ENCODE results near the gene SBF2. TPM values are rescaled to one million over a fixed set of nuclear protein-coding genes. Genes with fewer than 3 reads are reported as not detected.
"Not testable (repeated sequence)": the region's sequence is repeated elsewhere in the genome, so short reads cannot be mapped to it uniquely, and the experiment has no call there.

SBF2 gene
- total and polyA plus RNA-seq, 3 donors from 2014 or later = 27.8 to 52.8 (median 48.7) TPM

- Histone ChIP-seq H3K4me1 (peaks cover 11% of the 10 kb centered on the region), H3K27me3 (no peaks in the 10 kb centered on the region), H3K36me3 (ENCODE audit: low read depth, missing control alignments) (no peaks in the 10 kb centered on the region), H3K4me3 (no peak overlapping the region), H3K27ac (no peak overlapping the region), H3K9me3 (no peaks in the 10 kb centered on the region)
- WGBS, 2 donors = 51 to 73% methylated on average over 1 of the region's 1 CpG
- intact Hi-C loops (cut with DNase I; ENCODE audit: low total_unique reads) = no loop called here
- TF ChIP-seq POLR2A (IDR thresholded peaks at IDR 0.05) (no peak), CTCF (IDR thresholded peaks at IDR 0.05) (no peak)
- no peak for DNase-seq
Measured at GRCh38 chr11:9747229-9747628, 546.8 kb downstream of the SBF2 start.

- 88 to 97% methylated on average over 7 of the region's 7 CpGs for WGBS, 2 donors
- no peak for TF ChIP-seq POLR2A (IDR thresholded peaks at IDR 0.05)
- no peak for TF ChIP-seq CTCF (IDR thresholded peaks at IDR 0.05)
- Histone ChIP-seq H3K9me3 (no peaks in the 10 kb centered on the region), H3K4me3 (no peak overlapping the region), H3K4me1 (peaks cover 11% of the 10 kb centered on the region), H3K27me3 (no peaks in the 10 kb centered on the region), H3K27ac (no peak overlapping the region), H3K36me3 (ENCODE audit: low read depth, missing control alignments) (no peaks in the 10 kb centered on the region)
- intact Hi-C loops (cut with DNase I; ENCODE audit: low total_unique reads) = no loop called here
- DNase-seq = no peak
Measured at GRCh38 chr11:9745411-9746211, 548.4 kb downstream of the SBF2 start.

- H3K36me3 ChIP-seq (ENCODE audit: low read depth, missing control alignments); H3K9me3 ChIP-seq; DNase-seq; intact Hi-C loops (cut with DNase I; ENCODE audit: low total_unique reads); H3K27me3 ChIP-seq; H3K4me3 ChIP-seq; H3K27ac ChIP-seq: not testable (repeated sequence)
- peaks cover 11% of the 10 kb centered on the region for H3K4me1 ChIP-seq
- 92 to 96% methylated on average over 3 of the region's 3 CpGs for WGBS, 2 donors
Measured at GRCh38 chr11:9743512-9743911, 550.5 kb downstream of the SBF2 start.

- Histone ChIP-seq H3K36me3 (ENCODE audit: low read depth, missing control alignments) (no peaks in the 10 kb centered on the region), H3K27me3 (no peaks in the 10 kb centered on the region), H3K27ac (no peak overlapping the region), H3K4me3 (no peak overlapping the region), H3K9me3 (no peaks in the 10 kb centered on the region), H3K4me1 (no peaks in the 10 kb centered on the region)
- WGBS, 2 donors = 91 to 92% methylated on average over 6 of the region's 6 CpGs
- intact Hi-C loops (cut with DNase I; ENCODE audit: low total_unique reads) = no loop called here
- DNase-seq = no peak
- TF ChIP-seq CTCF (IDR thresholded peaks at IDR 0.05) (no peak), POLR2A (IDR thresholded peaks at IDR 0.05) (no peak)
Measured at GRCh38 chr11:9741260-9741659, 552.8 kb downstream of the SBF2 start.

GRCh38 chr11:9740202-9740883 is 553.7 kb downstream of the SBF2 start:
- intact Hi-C loops (cut with DNase I; ENCODE audit: low total_unique reads) = no loop called here
- H3K4me3 ChIP-seq = no peak overlapping the region
- H3K27ac ChIP-seq = no peak overlapping the region
- no peaks in the 10 kb centered on the region for H3K36me3 ChIP-seq (ENCODE audit: low read depth, missing control alignments)
- H3K4me1 ChIP-seq = no peaks in the 10 kb centered on the region
- WGBS, 2 donors = 87 to 91% methylated on average over 10 to 12 of the region's 12 CpGs
- no peaks in the 10 kb centered on the region for H3K27me3 ChIP-seq
- DNase-seq = no peak
- H3K9me3 ChIP-seq = no peaks in the 10 kb centered on the region
- TF ChIP-seq CTCF (IDR thresholded peaks at IDR 0.05) = no peak
- no peak for TF ChIP-seq POLR2A (IDR thresholded peaks at IDR 0.05)
